Liver (tissue), 3 donors: ENCODE results near the gene SHC3.

ENCODE experiments used
- ATF3 ChIP-seq: IDR thresholded peaks from 2 replicates; pipeline ENCODE4 v1.6.1; 2016; ENCODE audit warnings: antibody characterized with exemption
- CTCF ChIP-seq: fragments of 150-350 bp; IDR thresholded peaks from 2 replicates; pipeline ENCODE4 v1.5.1; 2017; ENCODE audit warnings: improper control_type of control experiment, low read depth, low read length; ENCODE audit not compliant: missing input control
- FOXA1 ChIP-seq: IDR thresholded peaks from 2 replicates; pipeline ENCODE4 v1.6.1; 2016; ENCODE audit warnings: antibody characterized with exemption
- GABPA ChIP-seq, 2 donors: IDR thresholded peaks in 1 of 2; conservative IDR thresholded peaks in 1 of 2; 2 replicates each; pipeline ENCODE4 v1.6.1; 2016; ENCODE audit warnings: antibody characterized with exemption in 2 of 2, mild to moderate bottlenecking in 1 of 2, moderate library complexity in 1 of 2
- JUND ChIP-seq, 2 donors: IDR thresholded peaks; 2 replicates each; pipeline ENCODE4 v1.6.1; 2016; ENCODE audit warnings: antibody characterized with exemption in 2 of 2
- RAD21 ChIP-seq, 2 donors: IDR thresholded peaks; 2 replicates each; pipeline ENCODE4 v1.6.1; 2016; ENCODE audit warnings: antibody characterized with exemption in 2 of 2, mild to moderate bottlenecking in 2 of 2
- REST ChIP-seq: IDR thresholded peaks from 2 replicates; pipeline ENCODE4 v1.6.1; 2016; ENCODE audit warnings: antibody characterized with exemption, mild to moderate bottlenecking
- RXRA ChIP-seq, 2 donors: IDR thresholded peaks; 2 replicates each; pipeline ENCODE4 v1.6.1; 2017 to 2018; ENCODE audit warnings: antibody characterized with exemption in 2 of 2, mild to moderate bottlenecking in 1 of 2
- TAF1 ChIP-seq: conservative IDR thresholded peaks from 2 replicates; pipeline ENCODE4 v1.6.1; 2016; ENCODE audit warnings: antibody characterized with exemption, mild to moderate bottlenecking
- YY1 ChIP-seq: IDR thresholded peaks from 2 replicates; pipeline ENCODE4 v1.6.1; 2016; ENCODE audit warnings: antibody characterized with exemption, mild to moderate bottlenecking
- donor health status: healthy.
- donor health status: healthy.

GRCh38 chr9:89177944-89178829 is at the start of gene SHC3:
- TF ChIP-seq JUND (IDR thresholded peaks at IDR 0.05) = no peak
- no peak for TF ChIP-seq CTCF
- TF ChIP-seq RXRA (IDR thresholded peaks at IDR 0.05) = no peak
- no peak for TF ChIP-seq YY1
- TF ChIP-seq GABPA (IDR thresholded peaks at IDR 0.05 in 1 of 2, conservative IDR thresholded peaks at IDR 0.05 in 1 of 2) = no peak
- no peak for TF ChIP-seq ATF3
- TF ChIP-seq REST = no peak
- no peak for TF ChIP-seq TAF1
- no peak for TF ChIP-seq RAD21 (IDR thresholded peaks at IDR 0.05)
- TF ChIP-seq FOXA1 = no peak
